ENCODE results near the gene GALNT1. TPM values are rescaled to one million over a fixed set of nuclear protein-coding genes. Genes with fewer than 3 reads are reported as not detected.

Gene GALNT1
- total RNA-seq, 4 donors from 2014 or later = 42.7 to 59.7 (median 54.1) TPM

DNA sequence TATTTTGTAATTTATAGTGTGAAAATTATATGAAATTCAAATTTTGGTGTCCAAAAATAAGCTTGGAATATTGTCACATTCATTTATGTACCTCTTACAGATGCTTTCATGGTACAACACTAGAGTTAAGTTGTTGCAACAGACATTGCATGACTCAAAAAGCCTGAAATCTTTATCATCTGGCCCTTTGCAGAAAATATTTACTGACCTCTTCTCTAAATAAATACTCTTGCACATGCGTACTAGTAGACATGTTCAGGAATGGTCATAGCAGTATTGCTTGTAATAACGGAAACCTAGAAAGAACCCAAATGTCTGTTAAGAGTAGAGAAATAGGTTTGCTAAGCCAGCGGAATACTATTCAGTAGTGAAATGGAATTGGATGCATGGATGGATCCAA lies 60.4 kb downstream of the GALNT1 start:
- no peak for TF ChIP-seq CTCF (IDR thresholded peaks at IDR 0.05)
- ATAC-seq (ENCODE audit: low FRiP score) (no peak), DNase-seq (ENCODE audit: low spot score) (no peak)

GRCh38 chr18:35642802-35643201 lies 61.3 kb downstream of the GALNT1 start:
- no peak for TF ChIP-seq CTCF (IDR thresholded peaks at IDR 0.05)
- no peak for ATAC-seq (ENCODE audit: low FRiP score)

GRCh38 chr18:35646449-35646848 lies 64.9 kb downstream of the GALNT1 start:
- no peak for ATAC-seq (ENCODE audit: low FRiP score)
- no peak for TF ChIP-seq CTCF (IDR thresholded peaks at IDR 0.05)
- DNase-seq (ENCODE audit: low spot score) = no peak

More at GRCh38 chr18:35642802-35643201, 61.3 kb downstream of the GALNT1 start:
- no peak for DNase-seq (ENCODE audit: low spot score)

DNA sequence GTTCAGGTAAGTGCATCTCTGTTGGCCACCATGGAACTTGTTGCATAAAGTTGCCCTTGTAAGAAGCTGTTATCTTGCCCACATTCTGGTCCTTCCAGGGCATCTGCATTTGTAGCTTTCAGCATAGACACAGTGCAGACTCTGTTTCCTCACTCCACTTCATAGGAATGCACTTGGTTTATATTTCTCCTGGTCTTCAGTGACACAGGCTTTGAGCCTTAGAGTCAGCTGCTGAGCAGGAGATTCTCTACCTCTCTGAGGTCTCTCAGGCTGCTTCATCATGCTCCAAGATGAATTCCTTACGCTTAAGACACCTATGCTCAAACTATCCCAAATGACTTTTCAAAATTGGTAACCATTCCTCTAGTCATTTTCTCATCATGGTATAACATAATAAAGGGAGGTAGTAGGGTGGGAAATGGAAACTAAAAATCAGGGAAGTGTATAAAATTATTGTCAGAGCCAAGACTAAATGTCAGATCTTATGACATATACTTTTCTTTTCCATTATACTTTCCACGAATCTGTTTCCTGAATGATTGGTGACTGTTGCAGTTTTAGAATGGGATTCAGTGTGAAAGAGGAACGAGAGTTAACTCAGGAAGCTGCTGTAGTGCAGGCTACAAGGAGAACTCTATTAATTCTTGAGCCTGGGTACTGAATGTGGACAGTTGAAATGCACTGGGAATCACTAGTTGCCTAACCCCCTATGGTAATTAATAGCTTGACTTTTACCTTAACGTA lies 72.0 kb downstream of the GALNT1 start:
- ATAC-seq (ENCODE audit: low FRiP score) = no peak
- no peak for DNase-seq (ENCODE audit: low spot score)
- no peak for TF ChIP-seq CTCF (IDR thresholded peaks at IDR 0.05)

DNA sequence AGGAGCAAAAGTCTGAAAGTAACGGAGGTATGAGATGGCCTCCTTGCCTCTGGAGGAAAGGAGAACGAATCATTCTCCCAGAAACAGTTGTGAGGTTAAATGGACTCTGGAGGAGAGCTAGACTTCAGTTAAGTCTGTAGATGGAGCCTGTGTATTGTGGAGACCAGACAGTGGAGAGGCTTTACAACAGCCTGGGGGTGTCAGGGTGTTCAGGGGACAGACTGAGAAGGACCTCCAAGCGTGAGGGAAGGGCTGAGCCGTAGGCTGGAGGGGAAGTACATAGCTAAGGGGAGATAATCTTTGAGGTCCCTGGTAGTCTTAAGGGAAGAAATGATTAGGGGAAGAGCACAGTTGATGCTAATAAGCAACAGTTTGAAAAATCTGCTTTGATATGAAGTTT lies 76.6 kb downstream of the GALNT1 start:
- TF ChIP-seq CTCF (IDR thresholded peaks at IDR 0.05) = no peak
- ATAC-seq (ENCODE audit: low FRiP score) = no peak
- no peak for DNase-seq (ENCODE audit: low spot score)

DNA sequence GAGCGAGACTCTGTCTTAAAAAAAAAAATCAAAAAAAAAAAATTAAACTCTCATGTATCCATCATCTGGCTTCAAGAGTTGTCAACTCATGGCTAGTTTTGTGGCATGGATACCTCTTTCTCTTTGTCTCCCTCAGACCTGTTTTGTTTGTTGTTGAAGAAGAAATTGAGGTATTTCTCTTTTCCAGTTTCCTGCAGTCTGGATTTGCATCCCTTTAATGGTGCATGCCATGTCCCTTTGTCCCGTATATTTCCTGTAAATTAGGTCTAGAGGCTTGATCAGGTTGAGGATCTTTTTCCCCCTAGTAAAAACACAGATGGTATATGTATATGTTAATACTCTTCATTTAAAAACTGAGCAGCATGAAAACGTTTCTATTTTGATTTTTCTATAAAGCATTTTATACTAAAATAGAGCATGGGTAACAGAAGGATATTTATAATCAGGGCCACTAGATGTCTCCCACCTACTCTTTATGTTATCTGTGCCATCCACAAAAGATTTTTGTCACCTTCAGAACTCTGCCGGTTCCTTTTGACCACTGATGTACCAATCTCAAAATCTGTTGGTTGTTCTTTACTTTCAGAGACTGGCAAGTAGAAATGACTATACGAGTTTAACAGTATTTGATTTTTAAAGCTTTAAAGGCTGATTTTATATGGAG lies 80.1 kb downstream of the GALNT1 start:
- no peak for ATAC-seq (ENCODE audit: low FRiP score)
- no peak for TF ChIP-seq CTCF (IDR thresholded peaks at IDR 0.05)
- no peak for DNase-seq (ENCODE audit: low spot score)
